HG03565 (cell line): ENCODE data around the gene S100PBP.
"Not testable (repeated sequence)": the region's sequence is repeated elsewhere in the genome, so short reads cannot be mapped to it uniquely, and the experiment has no call there.

Experiments
- ATAC-seq: cut with Tn5 transposase; IDR thresholded peaks from one replicate; pipeline ENCODE4 v1.9.1; 2021; ENCODE audit warnings: mild to moderate bottlenecking, moderate library complexity; ENCODE audit not compliant: unreplicated experiment

The S100PBP gene

DNA sequence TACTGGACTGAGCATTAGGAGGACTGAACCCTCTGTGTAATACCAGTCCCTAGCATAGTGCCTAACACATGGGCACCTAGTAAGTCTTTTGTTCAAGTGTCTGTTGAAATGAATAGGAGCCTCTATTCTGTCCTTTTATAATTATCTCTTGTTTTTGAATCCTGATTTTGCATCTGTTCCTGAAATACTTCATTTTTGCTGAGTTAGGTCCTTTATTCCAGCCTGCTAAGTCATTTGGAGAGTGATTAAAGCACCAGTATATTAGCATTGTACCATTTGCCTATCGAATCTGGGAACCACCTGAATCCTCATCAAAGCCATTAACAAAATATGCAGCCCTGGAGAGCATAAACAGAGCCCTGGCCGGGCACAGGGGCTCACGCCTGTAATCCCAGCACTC is 32.6 kb upstream of the S100PBP start:
- no peak for ATAC-seq

DNA sequence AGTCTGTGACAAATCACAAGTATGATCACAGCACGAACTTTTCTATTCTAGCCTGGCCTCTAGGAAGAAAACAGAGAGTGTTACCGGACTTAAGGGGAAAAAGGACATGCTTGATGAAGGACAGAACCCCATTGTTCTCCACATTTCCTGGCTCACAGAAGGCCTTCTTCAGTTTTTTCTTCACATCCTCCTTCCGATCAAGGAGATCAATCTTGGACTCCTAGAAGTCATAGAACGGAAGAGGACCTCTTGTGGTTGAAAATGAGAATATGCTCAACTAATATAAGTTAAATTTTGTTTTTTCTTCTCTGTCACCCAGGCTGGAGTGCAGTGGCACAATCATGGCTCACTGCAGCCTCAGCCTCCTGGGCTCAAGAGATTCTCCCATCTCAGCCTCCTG is 30.6 kb upstream of the S100PBP start:
- ATAC-seq: no peak

DNA sequence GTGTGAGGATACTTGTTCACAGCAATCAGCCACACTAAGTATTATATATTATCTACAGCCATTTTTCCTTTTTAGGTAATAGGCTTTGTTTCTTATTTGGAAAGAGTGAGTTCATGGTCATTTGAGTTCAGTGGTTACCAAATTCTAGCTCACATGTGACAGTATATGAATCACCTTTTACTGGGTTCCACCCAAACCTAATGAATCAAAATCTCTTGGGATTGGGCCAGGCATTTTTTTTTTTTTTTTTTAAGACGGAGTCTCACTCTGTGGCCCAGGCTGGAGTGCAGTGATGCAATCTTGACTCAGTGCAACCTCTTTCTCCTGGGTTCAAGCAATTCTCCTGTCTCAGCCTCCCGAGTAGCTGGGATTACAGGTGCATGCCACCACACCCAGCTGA is 28.1 kb upstream of the S100PBP start:
- not testable (repeated sequence) for ATAC-seq

DNA sequence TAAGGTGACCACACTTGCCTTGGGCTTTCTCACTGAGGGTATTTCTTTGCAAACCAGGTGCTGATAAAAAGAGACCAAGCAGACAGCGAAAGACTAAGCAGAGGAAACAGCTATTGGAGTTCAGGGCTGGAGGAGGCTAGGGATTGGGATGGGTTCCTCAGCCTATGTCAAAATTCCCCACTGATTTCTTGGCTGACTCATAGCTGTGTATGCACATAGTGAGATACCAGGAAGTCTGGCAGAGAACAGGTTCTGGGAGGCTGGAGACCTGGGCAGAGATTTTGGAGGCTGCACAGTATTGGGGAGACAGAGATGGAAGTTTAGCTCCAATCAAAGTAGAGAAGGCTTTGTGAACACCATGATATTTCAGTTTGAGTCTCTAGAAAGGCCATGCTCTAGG is 25.6 kb upstream of the S100PBP start:
- no peak for ATAC-seq

DNA sequence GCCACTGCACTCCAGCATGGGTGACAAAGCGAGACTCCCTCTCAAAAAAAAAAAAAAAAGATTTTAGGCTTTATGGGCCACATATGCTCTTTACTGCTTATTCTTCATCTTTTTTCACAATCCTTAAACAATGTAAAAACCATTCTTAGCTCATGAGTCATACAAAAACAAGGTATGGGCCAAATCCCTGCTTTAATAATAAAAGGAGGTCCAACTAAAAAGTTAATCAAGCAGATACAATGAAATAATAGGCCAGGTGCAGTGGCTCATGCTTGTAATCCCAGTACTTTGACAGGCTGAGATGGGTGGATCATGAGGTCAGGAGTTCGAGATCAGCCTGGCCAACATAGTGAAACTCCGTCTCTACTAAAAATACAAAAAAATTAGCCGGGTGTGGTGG is 21.7 kb upstream of the S100PBP start:
- not testable (repeated sequence) for ATAC-seq

DNA sequence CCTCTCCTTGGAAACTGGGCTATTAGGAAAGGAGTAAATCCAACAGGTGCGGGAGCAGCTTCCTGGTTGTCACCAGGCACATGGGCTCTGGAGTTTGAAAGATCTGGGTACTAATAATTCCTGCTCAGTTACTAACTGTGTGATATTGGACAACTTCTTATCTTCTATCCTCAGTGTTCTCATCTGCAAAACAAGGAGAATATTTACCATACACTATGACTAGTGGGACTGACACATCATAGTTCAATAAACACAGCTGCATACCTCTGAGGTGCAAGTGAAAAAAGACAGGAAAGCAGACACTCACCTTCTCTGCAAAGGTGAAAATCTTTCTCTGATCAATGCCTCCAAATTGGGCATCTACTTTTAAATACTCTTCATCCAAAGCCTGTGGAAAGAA is 20.0 kb upstream of the S100PBP start:
- no peak for ATAC-seq

DNA sequence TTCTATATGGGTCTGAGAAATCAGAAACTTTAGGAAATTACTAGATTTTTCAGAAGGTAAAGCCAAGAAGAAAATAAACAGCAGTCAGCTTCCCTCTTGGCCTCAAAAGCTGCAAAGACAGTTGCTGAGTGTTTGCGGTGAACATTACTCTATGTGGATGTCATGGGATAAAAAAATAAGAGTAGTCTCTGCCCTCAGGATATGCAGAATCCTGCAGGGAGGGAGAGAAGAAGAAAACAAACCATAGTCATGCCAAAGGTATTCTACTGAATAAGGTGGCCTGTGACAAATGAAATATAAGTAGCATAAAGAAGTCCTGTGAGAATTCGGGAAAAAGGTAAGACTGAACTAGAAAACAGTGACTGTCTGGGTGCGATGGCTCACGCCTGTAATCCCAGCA is 19.3 kb upstream of the S100PBP start:
- no peak for ATAC-seq

DNA sequence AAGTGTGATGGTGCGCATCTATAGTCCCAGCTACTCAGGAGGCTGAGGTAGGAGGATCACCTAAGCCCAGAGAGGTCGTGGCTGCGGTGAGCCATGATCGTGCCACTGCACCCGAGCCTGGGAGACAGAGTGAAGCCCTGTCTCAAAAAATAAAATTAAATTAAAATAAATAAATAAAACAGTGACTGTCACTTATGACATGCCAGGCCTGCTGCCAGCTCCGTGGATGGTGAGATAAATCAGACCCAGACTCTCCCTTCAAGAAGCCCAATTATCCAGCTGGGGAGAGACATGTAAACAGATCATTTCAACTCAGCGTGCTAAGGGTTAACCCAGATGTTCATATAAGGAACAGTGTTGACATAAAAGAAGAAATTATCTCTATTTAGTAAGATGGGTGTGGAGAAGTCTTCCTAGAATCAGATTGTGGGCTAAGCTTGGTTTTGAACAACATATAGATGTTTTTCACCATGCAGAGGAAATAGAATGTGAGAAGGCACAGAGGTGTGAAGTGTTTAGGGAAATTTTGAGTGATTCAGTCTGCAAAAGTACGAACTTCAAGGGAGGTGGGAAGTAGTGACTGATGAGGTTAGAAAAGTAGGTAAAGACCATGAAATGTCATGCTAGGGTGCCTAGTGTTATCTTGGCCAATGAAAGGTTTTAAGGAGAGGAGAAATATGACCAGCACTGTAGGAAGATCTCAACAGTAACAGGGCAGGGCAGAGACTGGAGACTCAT is 18.6 kb upstream of the S100PBP start:
- ATAC-seq: no peak

DNA sequence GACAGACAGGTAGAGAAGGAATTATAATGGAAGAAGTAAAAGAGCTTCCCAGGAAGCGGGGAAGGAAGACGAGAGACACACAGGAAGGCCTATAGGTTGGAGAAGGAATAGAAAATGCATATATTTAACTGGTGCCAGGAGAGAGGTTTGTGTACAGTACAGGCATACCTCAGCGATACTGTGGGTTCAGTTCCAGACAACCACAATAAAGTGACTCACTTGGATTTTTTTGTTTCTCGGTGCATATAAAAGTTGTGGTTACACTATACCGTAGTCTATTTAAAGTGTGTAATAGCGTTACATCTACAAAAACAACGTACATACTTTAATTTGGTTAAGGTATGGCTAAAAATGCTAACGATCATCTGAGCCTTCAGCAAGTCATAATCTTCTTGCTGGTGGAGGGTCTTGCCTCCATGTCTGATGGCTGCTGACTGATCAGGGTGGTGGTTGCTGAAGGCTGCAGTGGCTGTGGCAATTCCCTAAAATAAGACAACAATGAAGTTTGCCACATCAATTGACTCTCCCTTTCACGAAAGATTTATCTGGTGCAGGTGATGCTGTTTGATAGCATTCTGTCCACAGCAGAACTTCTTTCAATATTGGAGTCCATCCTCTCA is 16.2 kb upstream of the S100PBP start:
- ATAC-seq: no peak

DNA sequence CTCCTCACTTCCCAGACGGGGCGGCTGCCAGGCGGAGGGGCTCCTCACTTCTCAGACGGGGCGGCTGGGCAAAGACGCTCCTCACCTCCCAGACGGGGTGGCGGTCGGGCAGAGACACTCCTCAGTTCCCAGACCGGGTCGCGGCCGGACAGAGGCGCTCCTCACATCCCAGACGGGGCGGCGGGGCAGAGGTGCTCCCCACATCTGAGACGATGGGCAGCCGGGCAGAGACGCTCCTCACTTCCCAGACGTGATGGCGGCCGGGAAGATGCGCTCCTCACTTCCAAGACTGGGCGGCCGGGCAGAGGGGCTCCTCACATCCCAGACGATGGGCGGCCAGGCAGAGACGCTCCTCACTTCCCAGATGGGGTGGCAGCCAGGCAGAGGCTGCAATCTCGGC is 13.0 kb upstream of the S100PBP start:
- not testable (repeated sequence) for ATAC-seq

DNA sequence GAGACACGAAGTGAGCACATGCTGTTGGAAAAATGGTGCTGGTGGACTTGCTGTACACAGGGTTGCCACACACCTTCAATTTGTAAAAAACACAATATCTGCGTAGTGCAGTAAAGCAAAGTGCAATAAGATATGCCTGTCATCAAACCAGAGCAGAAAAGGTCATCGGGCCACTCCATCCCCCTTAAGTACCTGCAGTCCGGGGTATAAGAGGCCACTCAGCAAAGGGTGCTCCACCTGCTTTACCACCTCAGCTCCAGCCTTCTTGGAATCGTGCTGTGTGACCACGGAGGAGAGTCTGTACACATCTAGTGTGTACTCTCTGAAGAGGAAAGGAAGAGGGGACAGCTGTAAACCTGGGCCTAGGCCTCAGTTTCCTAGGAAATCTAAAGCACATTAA is 11.2 kb upstream of the S100PBP start:
- ATAC-seq: no peak

DNA sequence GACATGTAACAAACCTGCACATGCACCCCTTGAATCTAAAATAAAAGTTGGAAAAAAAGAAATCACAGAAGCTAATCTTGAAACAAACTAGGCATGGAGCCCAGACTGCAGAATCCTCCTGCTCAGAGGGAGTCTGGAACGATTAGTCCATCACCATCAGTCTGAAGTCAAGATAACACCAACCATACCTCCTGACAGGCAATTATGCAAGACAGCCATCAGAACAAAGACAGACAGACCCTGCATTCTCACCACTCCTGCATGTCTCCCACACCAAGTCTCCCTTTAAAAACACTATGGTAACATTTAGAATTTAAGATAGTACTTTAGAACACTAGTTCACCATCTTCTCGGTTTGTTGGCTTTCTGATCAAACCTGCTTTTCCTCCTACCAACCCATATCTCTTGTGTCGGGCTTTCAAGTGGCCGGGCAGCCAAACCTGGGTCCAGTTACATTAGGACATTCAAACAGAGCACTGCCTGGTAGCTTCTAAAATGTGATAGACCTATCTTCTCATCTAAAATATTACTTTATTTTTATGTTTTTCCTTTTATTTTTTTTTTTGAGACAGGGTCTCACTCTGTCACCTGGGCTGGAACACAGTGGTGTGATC is 10.4 kb upstream of the S100PBP start:
- ATAC-seq: no peak

DNA sequence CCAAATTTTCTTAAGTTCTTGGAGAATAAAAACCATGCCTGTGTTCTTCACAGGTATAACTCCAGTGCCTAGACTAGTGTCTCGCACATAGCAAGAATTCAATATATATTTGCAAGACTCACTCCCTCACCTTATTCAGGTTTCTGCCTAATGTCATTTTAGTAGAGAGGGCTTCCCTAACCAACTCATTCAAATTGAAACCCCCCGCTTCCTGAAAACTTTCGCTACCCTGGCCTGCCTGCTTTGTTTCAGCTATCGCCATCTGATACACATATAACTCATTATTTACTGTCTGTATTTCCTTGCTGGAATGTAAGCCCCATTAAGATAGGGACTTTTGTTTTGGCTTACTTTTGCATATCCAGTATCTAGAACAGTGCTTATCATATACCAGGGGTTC is 8.9 kb upstream of the S100PBP start:
- no peak for ATAC-seq

DNA sequence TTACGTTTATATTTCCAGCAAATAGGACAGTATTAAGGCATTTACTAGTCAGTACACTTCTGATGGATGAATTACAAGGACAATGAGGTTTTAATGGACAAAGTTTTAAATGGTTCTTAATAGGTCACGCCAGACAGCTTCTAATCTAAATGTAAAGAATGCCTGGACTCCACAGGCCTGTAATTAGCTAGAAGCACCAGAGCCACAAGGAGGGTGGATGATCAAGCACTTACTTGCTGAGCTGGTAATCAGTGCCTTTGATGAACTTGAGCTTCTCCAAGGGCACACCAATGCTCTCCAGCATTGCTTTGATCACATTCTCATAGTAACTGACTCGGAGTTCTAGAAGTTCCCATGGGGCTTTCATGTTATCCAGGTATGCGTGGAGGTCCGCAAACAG is 7.1 kb upstream of the S100PBP start:
- ATAC-seq: no peak

DNA sequence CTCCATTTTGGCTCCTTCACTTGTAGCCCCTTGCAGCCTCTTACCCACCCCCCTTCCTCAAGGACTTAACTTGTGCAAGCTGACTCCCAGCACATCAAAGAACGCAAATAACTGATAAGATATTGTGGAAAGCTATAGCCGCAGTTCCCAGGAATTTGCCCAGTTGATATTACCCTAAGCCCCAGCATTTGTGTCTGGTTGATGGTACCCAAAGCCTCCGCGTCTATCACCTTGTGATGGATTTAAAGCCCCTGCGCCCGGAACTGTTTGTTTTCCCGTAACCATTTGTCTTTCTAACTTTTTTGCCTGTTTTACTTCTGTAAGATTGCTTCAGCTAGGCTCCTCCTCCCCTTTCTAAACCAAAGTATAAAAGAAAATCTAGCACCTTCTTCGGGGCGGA is 6.2 kb upstream of the S100PBP start:
- no peak for ATAC-seq

DNA sequence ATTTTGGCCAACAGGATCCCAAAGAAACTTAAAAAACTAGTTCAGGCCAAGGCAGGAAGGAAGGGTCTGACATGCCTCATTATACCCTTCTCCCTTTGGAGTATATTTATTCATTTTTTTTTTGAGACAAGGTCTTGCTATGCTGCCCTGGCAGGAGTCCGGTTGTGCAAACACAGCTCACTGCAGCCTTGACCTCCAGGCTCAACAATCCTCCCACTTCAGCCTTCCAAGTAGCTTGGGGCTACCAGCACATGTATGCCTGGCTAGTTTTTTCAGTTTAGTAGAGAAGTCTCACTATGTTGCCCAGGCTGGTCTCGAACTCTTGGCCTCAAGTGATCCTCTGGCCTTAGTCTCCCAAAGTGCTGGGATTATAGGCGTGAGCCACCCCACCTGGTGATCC is 5.5 kb upstream of the S100PBP start:
- no peak for ATAC-seq

DNA sequence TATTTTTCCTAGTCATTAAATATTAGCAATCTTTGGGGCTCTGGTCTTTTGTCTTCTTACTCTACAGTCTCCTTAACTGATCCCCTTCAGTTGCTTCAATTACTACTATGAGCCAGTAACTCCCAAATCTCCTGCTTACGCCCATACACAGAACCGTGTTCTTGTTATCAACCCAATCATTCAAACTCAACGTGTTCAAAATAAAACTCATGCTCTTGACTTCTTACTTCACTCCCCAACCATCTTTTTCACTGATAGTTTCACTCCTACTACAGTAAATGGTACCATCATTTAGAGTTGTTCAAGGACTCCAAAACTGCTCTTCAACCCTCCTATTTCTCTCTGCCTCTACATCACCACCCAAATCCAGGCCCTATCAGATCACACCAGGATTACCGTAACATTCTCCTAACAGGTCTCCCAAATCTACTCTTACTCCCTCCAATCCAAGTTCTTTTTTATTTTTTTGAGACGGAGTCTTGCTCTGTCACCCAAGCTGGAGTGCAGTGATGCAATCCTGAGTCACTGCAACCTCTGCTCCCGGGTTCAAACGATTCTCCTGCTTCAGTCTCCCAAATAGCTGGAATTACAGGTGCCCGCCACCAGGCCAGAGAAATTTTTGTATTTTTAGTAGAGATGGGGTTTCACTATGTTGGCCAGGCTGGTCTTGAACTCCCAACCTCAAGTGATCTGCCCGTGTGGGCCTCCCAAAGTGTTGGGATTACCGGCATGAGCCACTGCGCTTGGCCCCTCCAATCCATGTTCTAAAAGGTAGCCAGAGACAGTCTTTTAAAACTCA is 3.3 kb upstream of the S100PBP start:
- ATAC-seq: no peak

DNA sequence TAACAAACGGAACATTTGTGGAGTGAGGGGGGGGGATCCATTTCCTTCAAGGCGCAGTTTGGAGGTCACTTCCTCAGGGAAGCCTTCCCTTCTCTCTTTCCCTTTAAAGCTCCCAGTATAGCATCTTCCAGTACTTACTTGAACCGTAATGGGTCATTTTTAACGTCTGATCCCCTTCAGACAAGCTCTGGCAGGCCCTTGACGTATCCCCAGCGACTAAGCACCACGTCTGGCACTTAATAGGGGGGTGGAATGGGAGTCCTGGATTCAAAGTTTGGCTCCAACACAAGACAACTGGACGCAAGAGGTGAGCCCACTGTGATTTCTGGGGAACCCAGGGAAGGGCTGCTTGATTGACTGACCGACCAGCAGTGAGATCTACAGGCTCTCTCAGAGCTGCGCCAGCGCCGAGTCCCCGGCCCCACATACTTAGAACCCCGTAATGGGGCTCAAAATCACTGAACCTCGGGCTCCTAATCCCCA is 736 bp upstream of the S100PBP start:
- no peak for ATAC-seq

DNA sequence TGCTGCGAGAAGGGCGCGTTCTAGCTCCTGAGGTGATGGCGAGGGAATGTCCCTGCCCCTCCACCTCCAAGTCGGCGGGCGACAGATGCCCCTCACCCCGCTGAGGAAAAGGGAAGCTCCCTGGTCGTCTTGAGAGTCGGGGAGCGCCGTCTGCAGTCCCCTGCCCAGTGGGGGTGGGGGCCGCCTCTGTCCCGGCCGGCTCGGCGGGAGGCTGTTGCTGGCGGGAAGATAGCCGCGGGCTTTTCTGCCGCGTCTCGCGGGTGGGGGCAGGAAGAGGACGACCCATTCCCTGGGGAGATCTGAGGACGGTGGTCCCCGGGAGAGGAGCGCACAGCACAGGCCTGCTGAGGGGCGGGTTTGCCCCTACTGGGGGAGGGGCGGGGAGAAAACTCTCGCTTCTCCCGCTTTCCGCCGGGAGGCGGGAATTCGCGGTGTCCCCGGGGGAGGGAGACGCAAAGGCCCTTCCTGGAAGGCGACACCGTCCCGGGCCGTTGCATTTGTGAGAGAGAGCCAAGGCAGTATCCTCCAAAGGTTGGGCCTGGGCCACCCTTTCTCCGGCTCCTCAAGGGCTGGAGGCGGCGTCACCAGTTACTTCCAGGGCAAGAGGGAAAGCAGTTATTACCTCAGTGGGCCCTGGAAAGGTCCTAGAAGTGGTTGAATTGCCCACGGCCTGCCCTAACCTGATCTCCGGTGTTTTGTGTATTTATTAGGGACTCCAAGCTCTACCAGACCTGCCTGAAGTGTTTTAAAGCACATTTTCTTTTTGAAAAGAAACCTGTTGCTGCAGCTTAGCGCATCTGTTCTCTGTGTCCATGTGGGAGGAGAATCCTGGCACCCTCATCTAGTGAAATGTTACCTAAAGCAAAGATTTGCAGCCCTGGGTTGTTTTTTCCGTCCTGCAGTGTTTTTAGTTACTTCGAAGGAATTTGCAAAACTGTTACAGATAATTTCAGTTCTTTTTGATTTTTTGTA is 648 bp downstream of the S100PBP start:
- peak; percentile 10 for ATAC-seq

DNA sequence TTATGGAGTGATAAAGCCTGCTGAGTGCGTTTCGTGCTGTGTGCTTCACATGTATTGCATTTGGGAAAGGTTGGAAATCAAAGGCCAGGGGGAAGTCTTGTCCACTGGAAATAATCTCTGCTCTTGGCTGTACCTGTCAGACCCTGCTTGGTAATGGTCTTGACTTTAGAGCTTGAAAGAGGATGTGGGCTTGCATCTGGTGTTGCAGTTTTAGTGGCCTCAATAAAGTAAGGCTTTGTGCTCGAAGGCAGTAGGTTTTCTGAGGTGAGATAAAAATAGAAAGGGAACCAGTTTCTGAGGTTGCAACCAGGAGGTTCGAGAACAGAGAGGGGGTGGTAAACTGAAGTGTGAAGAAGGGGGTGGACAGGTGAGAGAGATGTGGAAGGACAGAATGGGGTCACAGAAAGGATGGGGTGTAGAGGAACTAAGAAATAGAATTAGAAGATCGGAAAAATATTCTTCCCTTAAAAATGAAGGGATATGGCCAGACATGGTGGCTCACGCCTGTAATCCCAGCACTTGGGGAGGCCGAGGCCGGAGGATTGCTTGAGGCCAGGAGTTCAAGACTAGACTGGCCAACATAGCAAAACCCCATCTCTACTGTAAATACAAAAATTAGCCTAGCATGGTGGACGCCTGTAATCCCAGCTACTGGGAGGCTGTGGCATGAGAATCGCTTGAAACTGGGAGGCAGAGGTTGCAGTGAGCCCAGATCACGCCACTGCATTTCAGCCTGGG is 1.5 kb downstream of the S100PBP start:
- peak; percentile 26 for ATAC-seq
